GM10847 (cell line): ENCODE results near the gene TNS3.

Experiments used
- POLR2A ChIP-seq: IDR thresholded peaks from 2 replicates; pipeline ENCODE4 v1.6.1; 2011; ENCODE audit not compliant: insufficient read length; ENCODE audit errors: extremely low read depth

Gene TNS3

GRCh38 chr7:47371733-47372368 lies 210.1 kb downstream of the TNS3 start:
- no peak for TF ChIP-seq POLR2A

- TF ChIP-seq POLR2A, result no peak
Measured at GRCh38 chr7:47371317-47371716, 210.6 kb downstream of the TNS3 start.

GRCh38 chr7:47370461-47371042 lies 211.4 kb downstream of the TNS3 start:
- no peak for TF ChIP-seq POLR2A

- TF ChIP-seq POLR2A, result no peak
Measured at GRCh38 chr7:47369736-47370135, 212.2 kb downstream of the TNS3 start.

GRCh38 chr7:47368190-47368812 lies 213.6 kb downstream of the TNS3 start:
- no peak for TF ChIP-seq POLR2A

DNA sequence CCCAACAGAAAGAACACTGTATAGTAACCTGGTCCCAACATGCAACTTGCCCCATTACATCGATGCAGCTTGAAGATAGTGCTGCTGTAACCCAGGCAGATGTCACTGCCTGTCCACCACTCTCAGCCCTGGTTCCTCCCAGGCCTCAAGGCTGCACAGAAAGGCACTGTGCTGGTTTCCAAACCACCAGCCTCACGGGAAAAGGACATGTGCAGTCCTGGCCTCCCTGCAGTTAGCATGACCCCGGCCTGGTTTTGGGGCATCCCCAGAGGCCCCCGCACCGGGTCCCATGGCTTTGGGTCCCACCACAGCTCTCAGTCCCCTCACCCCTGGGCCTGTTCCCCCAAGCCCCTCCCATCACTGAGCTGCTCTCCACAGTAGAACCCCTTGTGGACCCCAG lies 214.5 kb downstream of the TNS3 start:
- TF ChIP-seq POLR2A, result no peak

DNA sequence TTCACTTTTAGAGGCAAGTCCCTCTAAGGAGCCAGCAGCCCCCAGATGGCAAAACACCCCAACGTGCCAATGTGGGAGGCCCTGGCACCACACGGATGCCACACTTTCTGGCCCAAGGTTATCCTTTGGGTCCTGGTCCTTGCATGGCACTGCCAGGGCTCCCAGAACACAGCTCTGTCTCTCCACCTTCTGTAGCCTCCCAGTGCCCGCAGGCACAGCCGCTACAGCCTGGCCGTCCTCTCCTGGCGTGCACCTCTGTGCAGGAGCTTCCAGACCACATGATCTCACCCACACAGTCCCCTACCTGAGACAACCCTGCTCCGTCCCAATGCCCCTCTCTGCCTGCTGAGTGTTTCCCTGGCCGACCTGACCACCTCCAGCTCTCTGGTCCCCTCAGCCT lies 215.0 kb downstream of the TNS3 start:
- no peak for TF ChIP-seq POLR2A

- no peak for TF ChIP-seq POLR2A
Measured at GRCh38 chr7:47366211-47366610, 215.7 kb downstream of the TNS3 start.

GRCh38 chr7:47362984-47363383 lies 218.9 kb downstream of the TNS3 start:
- no peak for TF ChIP-seq POLR2A

GRCh38 chr7:47361746-47362215 lies 220.1 kb downstream of the TNS3 start:
- TF ChIP-seq POLR2A, result no peak

- TF ChIP-seq POLR2A, result no peak
Measured at GRCh38 chr7:47361236-47361635, 220.7 kb downstream of the TNS3 start.

- TF ChIP-seq POLR2A, result no peak
Measured at GRCh38 chr7:47360301-47360900, 221.5 kb downstream of the TNS3 start.

DNA sequence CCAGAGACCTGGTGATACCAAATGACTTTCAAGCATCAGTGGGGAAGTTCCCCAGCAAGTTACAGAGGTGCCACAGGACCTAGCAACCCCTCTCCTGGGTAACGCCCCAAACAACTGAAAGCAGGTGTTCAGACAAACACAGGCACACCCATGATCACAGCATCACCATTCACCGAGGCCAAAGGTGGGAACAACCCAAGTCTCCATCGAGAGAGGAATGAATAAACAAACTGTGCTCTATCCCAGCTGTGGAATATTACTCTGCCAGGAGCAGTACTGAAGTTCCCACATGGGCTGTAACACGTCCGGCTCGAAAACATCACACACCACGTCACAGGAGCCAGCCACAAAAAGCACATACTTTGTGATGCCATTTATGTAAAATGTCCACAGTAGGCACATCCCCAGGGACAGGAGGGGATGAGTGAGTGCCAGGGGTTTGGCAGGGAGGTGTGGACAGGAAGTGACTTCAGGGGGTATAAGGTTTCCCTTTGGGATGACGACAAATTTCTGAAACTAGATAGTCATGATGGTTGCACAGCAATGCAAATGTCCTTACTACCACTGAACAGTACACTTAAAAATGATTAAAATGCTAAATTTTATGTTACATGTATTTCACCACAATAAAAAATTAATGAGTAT lies 222.8 kb downstream of the TNS3 start:
- TF ChIP-seq POLR2A, result no peak

DNA sequence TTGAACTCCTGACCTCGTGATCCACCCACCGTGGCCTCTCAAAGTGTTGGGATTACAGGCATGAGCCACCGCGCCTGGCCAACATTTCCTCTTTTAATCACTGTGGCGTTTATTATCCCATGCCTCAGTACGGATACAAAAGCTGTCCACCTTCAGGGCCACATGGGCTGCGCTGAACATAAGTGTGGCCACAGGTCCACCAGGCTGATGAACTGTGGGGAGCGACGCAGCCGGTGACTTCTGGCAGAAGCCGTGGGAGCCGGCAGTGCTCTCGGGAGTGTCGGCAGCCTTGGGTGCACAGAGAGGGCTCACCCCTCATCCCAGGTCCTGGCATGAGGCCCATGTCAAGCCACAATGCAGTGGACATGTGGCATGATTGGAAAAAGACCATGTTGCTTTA lies 223.6 kb downstream of the TNS3 start:
- TF ChIP-seq POLR2A, result no peak

DNA sequence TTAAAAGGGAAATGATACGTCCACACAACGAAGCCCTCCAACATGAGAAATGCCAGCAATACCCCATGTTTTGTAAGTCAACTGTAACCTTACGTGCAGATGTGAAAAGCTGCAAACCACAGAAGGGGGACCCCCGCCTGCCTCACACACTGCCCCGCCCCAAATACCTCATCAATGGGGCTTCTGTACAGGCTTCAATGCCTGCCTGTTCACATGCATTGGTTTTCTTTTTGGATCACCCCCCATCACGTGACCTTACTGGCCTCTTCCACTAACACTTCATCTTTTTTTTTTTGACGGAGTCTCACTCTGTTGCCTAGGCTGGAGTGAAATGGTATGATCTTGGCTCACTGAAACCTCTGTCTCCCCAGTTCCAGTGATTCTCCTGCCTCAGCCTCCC lies 224.0 kb downstream of the TNS3 start:
- TF ChIP-seq POLR2A, result no peak

DNA sequence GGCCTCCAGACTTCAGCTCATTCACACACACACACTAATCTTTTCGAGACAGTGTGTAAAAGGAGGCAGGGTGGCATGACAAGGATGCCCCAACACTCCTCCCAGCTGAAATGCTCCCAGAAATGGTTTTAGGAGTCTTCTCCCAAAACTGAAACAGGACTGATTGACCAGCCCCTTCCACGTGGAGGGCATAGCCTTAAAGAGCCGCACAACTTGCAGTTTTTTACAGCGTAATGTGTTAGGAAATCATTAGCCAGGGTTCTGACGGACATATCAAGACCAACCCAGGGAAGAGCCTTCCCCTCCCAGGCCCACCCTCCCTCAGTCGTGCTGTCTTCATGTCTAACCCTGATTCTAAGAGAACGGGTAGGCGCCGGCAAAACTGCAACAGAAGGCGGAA lies 224.6 kb downstream of the TNS3 start:
- TF ChIP-seq POLR2A, result no peak
